D721Med (cell line): ENCODE results near the gene RGS7.
A peak's percentile ranks its signal among the peaks of the same experiment; 100 is the strongest.

Experiments
- DNase-seq: peaks from one replicate; pipeline ENCODE4 v3.0.0; 2011; ENCODE audit warnings: low spot score; ENCODE audit not compliant: insufficient read length
- FAIRE-seq: peaks from 2 replicates; lab custom pipeline; 2011; peaks lifted over from hg19 to GRCh38; lab: Jason Lieb, UNC
- TF ChIP-seq, protein P1 (sequence below): IDR thresholded peaks from 2 replicates; pipeline ENCODE4 v1.5.1; 2012; ENCODE audit warnings: mild to moderate bottlenecking, control low read depth; ENCODE audit not compliant: insufficient read depth; ENCODE audit errors: missing control alignments

The RGS7 gene

DNA sequence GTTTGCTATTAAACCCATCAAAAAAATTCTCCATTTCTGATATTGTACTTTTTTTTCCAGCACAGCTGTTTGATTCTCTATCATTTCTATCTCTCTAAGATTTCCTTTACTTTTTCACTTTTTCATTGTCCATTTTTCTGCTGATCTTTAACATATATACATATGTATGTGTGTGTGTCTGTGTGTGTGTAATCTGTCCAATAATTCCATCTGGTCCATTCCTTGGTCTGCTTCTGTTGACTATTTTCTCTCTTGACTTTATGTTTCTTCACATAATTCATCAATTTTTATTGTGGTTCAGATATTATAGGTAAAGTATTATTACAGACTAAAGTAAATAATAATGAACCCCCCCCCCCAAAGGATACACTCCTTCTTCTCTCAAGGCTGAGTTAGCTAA lies 84.2 kb downstream of the RGS7 start:
- DNase-seq = no peak
- TF ChIP-seq, protein P1, sequence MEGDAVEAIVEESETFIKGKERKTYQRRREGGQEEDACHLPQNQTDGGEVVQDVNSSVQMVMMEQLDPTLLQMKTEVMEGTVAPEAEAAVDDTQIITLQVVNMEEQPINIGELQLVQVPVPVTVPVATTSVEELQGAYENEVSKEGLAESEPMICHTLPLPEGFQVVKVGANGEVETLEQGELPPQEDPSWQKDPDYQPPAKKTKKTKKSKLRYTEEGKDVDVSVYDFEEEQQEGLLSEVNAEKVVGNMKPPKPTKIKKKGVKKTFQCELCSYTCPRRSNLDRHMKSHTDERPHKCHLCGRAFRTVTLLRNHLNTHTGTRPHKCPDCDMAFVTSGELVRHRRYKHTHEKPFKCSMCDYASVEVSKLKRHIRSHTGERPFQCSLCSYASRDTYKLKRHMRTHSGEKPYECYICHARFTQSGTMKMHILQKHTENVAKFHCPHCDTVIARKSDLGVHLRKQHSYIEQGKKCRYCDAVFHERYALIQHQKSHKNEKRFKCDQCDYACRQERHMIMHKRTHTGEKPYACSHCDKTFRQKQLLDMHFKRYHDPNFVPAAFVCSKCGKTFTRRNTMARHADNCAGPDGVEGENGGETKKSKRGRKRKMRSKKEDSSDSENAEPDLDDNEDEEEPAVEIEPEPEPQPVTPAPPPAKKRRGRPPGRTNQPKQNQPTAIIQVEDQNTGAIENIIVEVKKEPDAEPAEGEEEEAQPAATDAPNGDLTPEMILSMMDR = no peak
- no peak for FAIRE-seq

DNA sequence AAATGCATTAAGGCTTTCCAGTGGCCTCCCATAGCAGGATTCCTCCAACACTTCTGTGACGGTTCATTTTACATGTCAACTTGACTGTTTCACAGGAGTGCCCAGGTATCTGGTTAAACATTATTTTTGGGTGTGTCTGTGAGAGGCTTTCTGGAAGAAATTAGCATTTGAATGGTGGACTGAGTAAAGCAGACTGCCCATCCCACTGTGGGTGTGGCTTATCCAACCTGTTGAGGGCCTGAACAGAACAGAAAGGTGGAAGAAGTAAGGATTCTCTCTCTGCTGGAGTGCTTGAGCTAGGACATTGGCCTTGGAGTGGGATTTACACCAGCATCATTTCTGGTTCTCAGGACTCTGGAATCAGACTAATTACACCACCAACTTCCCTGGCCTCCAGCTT lies 85.6 kb downstream of the RGS7 start:
- TF ChIP-seq, protein P1 = no peak
- DNase-seq (no peak), FAIRE-seq (no peak)

DNA sequence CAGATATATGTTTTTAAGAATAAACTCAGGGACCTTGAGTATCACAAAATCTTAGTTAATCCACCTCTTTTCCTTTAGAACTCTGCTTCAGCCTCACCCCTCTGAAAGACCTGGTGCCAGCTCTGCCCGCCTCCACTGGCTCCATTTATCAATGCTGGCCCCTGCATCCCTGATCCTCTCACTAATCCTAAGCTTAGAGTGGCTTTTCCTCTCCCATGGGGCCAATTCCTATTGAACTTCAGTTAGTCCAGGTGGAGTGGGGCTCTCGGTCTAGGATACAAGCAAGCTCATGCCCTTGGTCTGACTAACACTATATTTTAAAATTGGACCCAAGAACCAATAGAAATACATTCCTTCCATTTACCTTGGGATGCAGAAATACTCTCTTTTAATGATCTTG lies 87.0 kb downstream of the RGS7 start:
- TF ChIP-seq, protein P1 = no peak
- no peak for FAIRE-seq
- peak; percentile 80 for DNase-seq

DNA sequence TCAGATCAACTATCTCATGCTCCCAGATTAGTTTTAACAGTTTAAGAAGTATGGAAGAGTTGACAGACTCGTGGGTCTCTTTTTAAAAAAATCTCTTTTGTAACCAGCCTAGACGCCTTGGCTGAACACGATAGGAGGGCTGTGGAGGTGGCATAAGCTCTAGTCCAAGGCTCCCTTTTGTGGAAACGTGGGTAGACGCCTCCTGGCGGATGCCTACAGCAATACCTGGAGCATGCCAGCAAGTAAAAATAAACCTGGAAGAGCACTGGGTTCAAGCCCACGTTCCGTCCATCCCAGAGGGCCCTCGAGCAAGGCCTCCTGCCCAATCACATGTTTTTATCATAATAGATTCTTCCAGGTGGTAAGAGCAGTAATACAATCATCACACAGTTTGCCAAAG lies 87.9 kb downstream of the RGS7 start:
- FAIRE-seq (no peak), DNase-seq (no peak)
- TF ChIP-seq, protein P1 = peak; percentile 40

DNA sequence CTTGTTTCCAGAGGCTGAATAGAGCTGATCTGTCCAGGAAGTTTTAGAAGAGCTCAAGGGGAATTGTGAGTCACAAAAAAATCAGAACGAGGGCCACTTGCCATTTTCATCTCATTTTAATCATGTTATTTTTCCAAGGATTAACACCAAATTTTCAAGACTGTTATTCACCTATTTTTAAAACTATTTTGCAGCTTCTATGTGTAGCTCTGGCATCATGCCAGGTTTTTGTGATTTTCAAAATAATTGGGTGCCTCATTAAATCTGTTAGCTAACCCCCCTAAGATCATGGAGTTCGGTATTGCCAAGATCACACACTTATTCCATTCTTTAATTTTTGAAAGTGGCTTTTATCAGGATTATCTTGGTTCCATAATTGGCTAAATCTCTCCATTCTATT lies 90.9 kb downstream of the RGS7 start:
- TF ChIP-seq, protein P1 = no peak
- FAIRE-seq = no peak
- DNase-seq = no peak

DNA sequence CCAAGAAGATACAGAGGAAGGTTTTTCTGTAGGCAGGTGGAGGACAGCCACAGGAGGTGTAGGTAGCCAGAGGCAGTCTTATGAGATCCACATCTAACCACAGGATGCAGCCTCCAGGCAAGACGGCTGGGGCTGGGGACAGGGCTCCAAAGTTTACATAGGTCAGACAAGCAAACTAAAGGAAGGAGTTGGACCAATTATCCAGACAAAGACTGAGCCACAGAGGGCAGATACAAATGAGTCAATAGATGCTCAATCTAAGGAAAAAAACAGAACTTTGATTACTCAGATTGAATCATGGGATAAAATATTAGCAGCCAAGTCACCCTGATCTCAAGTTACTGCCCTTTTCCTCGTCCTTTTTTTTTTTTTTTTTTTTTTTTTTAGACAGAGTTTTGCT lies 91.6 kb downstream of the RGS7 start:
- TF ChIP-seq, protein P1 = no peak
- DNase-seq (no peak), FAIRE-seq (no peak)

DNA sequence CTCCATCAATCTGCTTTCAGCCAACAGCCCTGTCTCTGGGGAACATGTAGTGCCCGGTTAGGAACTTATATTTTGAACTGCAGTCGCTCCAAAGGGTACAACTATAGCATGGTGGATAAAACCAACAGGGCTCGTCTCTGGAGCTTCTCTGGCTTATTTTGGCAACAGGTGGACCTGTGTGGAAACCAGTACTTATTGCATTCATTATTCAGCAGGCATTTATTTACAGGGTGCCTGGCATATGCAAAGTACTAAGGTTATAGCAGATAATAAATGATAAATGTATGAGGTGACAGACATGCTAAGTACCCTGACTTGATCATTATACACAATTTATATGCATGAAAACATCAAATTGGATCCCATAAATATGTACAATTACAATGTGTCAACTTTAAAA lies 93.7 kb downstream of the RGS7 start:
- FAIRE-seq (no peak), DNase-seq (no peak)
- TF ChIP-seq, protein P1 = no peak
